Left ventricle myocardium inferior (tissue), 1 donor: ENCODE results near the gene TPD52L1. TPM values are rescaled to one million over a fixed set of nuclear protein-coding genes. Genes with fewer than 3 reads are reported as not detected.

ENCODE experiments used
- DNase-seq: peaks from one replicate; pipeline ENCODE4 v3.0.0-alpha.2; 2020
- H3K27ac ChIP-seq: fragments of 200-600 bp; replicated peaks from 2 replicates; pipeline ENCODE4 v1.8.0; 2021
- H3K27me3 ChIP-seq: fragments of 200-600 bp; 2 replicates; pipeline ENCODE4 v1.8.0; 2021; ENCODE audit warnings: low read depth
- H3K36me3 ChIP-seq: fragments of 200-600 bp; 2 replicates; pipeline ENCODE4 v1.8.0; 2021
- H3K4me1 ChIP-seq: fragments of 200-600 bp; 2 replicates; pipeline ENCODE4 v1.8.0; 2021
- H3K4me3 ChIP-seq: fragments of 200-600 bp; 2 replicates; pipeline ENCODE4 v1.8.0; 2021; ENCODE audit warnings: mild to moderate bottlenecking, moderate library complexity
- H3K9me3 ChIP-seq: fragments of 200-600 bp; replicated peaks from 2 replicates; pipeline ENCODE4 v1.8.0; 2021
- CTCF ChIP-seq: fragments of 200-600 bp; IDR thresholded peaks from 2 replicates; pipeline ENCODE4 v1.8.0; 2021; ENCODE audit warnings: antibody characterized with exemption, mild to moderate bottlenecking, borderline replicate concordance
- intact Hi-C: fragments of 100-400 bp; cut with micrococcal nuclease; formaldehyde crosslinking; loops from one replicate; pipeline ENCODE4 v1.11.0; 2022
- total RNA-seq: library from RNA; stranded (reverse); fragmentation: NEBNext Ultra II Directional; extraction: Animal tissue kit (Norgen Biotek cat#: 25700); gene quantifications from one replicate; pipeline ENCODE4 v1.2.1, GENCODE V29; 2021
- donor health status: DM: no; HTN: yes; CAD: no; lungs with severe emphysema.

TPD52L1 gene
- total RNA-seq, 1 donor from 2014 or later = 64.0 TPM

GRCh38 chr6:125117818-125118217, 35.8 kb upstream of the TPD52L1 start:
- Histone ChIP-seq H3K4me1 (no peaks in the 10 kb centered on the region), H3K27ac (no peak overlapping the region), H3K4me3 (no peak overlapping the region), H3K36me3 (no peaks in the 10 kb centered on the region), H3K9me3 (no peaks in the 10 kb centered on the region), H3K27me3 (no peaks in the 10 kb centered on the region)
- no peak for DNase-seq
- TF ChIP-seq CTCF = no peak
- intact Hi-C loops = no loop called here

GRCh38 chr6:125120054-125120590, 33.5 kb upstream of the TPD52L1 start:
- intact Hi-C loops = no loop called here
- DNase-seq = no peak
- no peak overlapping the region for H3K27ac ChIP-seq
- H3K36me3 ChIP-seq = no peaks in the 10 kb centered on the region
- no peaks in the 10 kb centered on the region for H3K4me1 ChIP-seq
- H3K27me3 ChIP-seq = no peaks in the 10 kb centered on the region
- no peak overlapping the region for H3K4me3 ChIP-seq
- TF ChIP-seq CTCF = no peak
- no peaks in the 10 kb centered on the region for H3K9me3 ChIP-seq

GRCh38 chr6:125121894-125122293, 31.7 kb upstream of the TPD52L1 start:
- no peak overlapping the region for H3K4me3 ChIP-seq
- intact Hi-C loops = no loop called here

DNA sequence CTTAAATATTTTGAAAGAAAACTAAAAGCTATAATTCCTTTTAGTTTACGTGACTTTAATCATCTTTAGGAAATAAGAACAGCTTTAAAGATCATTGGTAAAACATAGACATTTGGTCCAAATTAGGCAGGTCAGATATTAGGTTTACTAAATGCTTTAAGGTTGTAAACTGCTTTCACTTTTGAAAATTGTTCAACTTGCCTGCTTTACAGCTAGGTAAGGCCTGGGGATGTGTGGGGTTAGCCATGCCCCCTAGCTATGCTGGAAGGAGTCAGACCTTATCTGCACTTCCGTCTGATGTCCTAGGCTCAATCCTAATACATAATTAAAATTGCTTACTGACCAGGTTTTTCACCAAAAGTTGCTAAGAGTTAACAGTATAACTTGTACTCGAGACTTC, 30.5 kb upstream of the TPD52L1 start:
- no peak for TF ChIP-seq CTCF
- Histone ChIP-seq H3K27ac (no peak overlapping the region), H3K9me3 (peaks cover 6% of the 10 kb centered on the region), H3K4me1 (no peaks in the 10 kb centered on the region), H3K4me3 (no peak overlapping the region), H3K27me3 (no peaks in the 10 kb centered on the region), H3K36me3 (no peaks in the 10 kb centered on the region)
- intact Hi-C loops = no loop called here
- DNase-seq = no peak

More at GRCh38 chr6:125121894-125122293, 31.7 kb upstream of the TPD52L1 start:
- H3K27ac ChIP-seq = no peak overlapping the region
- TF ChIP-seq CTCF = no peak
- peaks cover 3% of the 10 kb centered on the region for H3K9me3 ChIP-seq
- no peaks in the 10 kb centered on the region for H3K36me3 ChIP-seq
- DNase-seq = no peak
- no peaks in the 10 kb centered on the region for H3K27me3 ChIP-seq
- H3K4me1 ChIP-seq = no peaks in the 10 kb centered on the region

DNA sequence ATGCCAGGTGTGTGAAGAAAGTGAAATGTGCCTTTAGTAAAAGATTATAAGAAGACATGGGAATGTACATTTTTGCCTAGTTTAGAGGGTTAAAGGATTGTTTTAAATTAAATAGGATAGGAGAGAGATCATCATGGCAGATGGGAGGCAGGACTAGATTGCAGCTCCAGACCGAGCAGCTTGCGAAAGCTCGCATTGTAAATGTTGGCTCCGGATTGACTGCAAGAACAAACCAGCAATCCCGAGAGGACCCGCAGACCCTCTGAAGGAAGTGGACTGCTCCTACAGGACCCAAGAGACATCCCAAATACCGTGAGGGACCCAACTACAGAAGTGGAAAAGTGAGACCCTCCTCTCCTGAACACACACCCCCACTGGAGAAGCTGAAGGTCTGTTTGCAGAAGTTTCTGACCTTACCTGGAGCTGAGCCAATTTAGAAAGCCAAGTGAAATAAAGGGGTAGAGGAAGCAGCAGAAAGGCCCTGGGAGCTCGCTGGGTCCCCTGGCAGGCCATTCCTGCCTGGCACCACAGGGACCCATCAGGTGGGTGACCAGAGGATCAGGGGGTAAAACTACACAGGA, 30.0 kb upstream of the TPD52L1 start:
- DNase-seq = no peak
- H3K27me3 ChIP-seq = no peaks in the 10 kb centered on the region
- H3K4me1 ChIP-seq = no peaks in the 10 kb centered on the region
- TF ChIP-seq CTCF = no peak
- peaks cover 6% of the 10 kb centered on the region for H3K9me3 ChIP-seq
- H3K4me3 ChIP-seq = no peak overlapping the region
- no peaks in the 10 kb centered on the region for H3K36me3 ChIP-seq
- intact Hi-C loops = no loop called here
- H3K27ac ChIP-seq = no peak overlapping the region
